ENCODE data around the gene PPP1R12B.

DNA sequence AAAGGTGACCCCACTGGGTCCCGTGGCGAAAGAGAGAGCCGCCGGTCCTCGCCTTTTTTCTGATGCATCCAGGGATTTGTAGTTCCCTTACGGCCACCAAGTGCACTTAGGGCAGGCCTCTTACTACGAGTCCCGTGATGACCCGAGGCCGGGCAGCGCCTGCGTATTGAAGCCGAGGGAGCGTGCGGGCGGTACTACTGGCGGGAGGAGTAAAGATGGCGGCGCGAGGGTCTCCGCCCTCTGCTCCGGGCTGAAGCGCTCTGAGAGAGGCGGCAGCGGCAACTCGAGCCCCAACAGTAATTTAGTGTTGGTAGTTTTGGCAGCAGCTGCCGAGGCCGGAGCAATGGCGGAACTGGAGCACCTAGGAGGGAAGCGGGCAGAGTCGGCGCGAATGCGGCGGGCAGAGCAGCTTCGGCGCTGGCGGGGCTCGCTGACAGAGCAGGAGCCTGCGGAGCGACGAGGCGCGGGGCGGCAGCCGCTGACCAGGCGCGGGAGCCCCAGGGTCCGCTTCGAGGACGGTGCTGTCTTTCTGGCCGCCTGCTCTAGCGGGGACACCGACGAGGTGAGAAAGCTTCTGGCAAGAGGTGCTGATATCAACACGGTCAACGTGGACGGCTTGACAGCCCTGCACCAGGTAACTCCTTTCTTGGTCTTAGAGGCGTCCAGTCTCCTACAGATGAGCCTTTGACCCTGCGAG lies at the start of gene PPP1R12B:
- TF ChIP-seq, protein P1, sequence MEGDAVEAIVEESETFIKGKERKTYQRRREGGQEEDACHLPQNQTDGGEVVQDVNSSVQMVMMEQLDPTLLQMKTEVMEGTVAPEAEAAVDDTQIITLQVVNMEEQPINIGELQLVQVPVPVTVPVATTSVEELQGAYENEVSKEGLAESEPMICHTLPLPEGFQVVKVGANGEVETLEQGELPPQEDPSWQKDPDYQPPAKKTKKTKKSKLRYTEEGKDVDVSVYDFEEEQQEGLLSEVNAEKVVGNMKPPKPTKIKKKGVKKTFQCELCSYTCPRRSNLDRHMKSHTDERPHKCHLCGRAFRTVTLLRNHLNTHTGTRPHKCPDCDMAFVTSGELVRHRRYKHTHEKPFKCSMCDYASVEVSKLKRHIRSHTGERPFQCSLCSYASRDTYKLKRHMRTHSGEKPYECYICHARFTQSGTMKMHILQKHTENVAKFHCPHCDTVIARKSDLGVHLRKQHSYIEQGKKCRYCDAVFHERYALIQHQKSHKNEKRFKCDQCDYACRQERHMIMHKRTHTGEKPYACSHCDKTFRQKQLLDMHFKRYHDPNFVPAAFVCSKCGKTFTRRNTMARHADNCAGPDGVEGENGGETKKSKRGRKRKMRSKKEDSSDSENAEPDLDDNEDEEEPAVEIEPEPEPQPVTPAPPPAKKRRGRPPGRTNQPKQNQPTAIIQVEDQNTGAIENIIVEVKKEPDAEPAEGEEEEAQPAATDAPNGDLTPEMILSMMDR (conservative IDR thresholded peaks at IDR 0.05 in 1 of 2, IDR thresholded peaks at IDR 0.05 in 1 of 2; ENCODE audit: low read depth in 1 of 2, low read length in 2 of 2), result no peak
- TF ChIP-seq EZH2 (IDR thresholded peaks at IDR 0.05; ENCODE audit: low read length, missing control alignments), result no peak
